AG04450 (cell line): ENCODE data around the gene ALS2. TPM values are rescaled to one million over a fixed set of nuclear protein-coding genes. Genes with fewer than 3 reads are reported as not detected.
A peak's percentile ranks its signal among the peaks of the same experiment; 100 is the strongest.

Experiments
- CTCF ChIA-PET: fragments of 300-600, 350-600 bp; formaldehyde crosslinking; extraction: SDS; loops from one replicate; lab custom pipeline; 2022; ENCODE audit warnings: antibody characterized with exemption, inconsistent platforms; lab: Charles Lee
- POLR2A ChIA-PET: fragments of 350-600 bp; formaldehyde crosslinking; extraction: SDS; loops from one replicate; lab custom pipeline; 2021; ENCODE audit warnings: antibody characterized with exemption, inconsistent platforms; lab: Yijun Ruan, JAX
- DNase-seq: peaks from one replicate; pipeline ENCODE4 v3.0.0-alpha.2; 2011; ENCODE audit warnings: low read depth, low spot score
- H3K27ac ChIP-seq: one replicate; pipeline ENCODE4 v1.5.1; 2012; ENCODE audit warnings: low read depth, low read length, control low read depth
- H3K27me3 ChIP-seq: one replicate; pipeline ENCODE4 v1.6.0; 2012; ENCODE audit warnings: low read length; ENCODE audit not compliant: control insufficient read depth, insufficient read depth
- H3K4me3 ChIP-seq: 2 replicates; pipeline ENCODE4 v1.5.1; 2011; ENCODE audit warnings: mild to moderate bottlenecking, low read depth, low read length, control low read depth
- H3K9me3 ChIP-seq: 2 replicates; pipeline ENCODE4 v1.5.1; 2012; ENCODE audit warnings: low read length; ENCODE audit not compliant: control insufficient read depth, insufficient read depth
- CTCF ChIP-seq: IDR thresholded peaks from 2 replicates; pipeline ENCODE4 v1.5.1; 2011; ENCODE audit warnings: low read depth, low read length, control low read depth, inconsistent platforms
- polyA minus RNA-seq: library from RNA; depleted of rRNA, polyadenylated mRNA; stranded (reverse); fragments of >200 nt; gene quantifications from 2 replicates; pipeline ENCODE4 v1.2.3, GENCODE V29; 2011; rRNA and poly(A)+ RNA removed
- polyA plus RNA-seq: library from polyadenylated mRNA; depleted of rRNA; stranded (reverse); fragments of >200 nt; gene quantifications from 2 replicates; pipeline ENCODE4 v1.2.3, GENCODE V29; 2011; rRNA removed

The ALS2 gene
- polyA plus RNA-seq (21.9 and 23.5 TPM in 2 replicates), polyA minus RNA-seq (39.6 and 40.4 TPM in 2 replicates)

GRCh38 chr2:201780674-201781493 lies at the start of gene ALS2:
TSS of gene ALS2 (minus strand) at chr2:201780933. CDS start at chr2:201768885, 12,048 bp downstream.
- Histone ChIP-seq H3K9me3 (peaks cover 5% of the 10 kb centered on the region; the same call in 1 of the 2 replicates), H3K4me3 (peak within 1 kb of the TSS; percentile 91), H3K27me3 (no peaks in the 10 kb centered on the region), H3K27ac (peak within 1 kb of the TSS; percentile 88)
- TF ChIP-seq CTCF = no peak
- DNase-seq = peak; percentile 98
- ChIA-PET POLR2A (interaction anchor here (0.5 to 1.6 kb wide), 13 partner anchors 8 to 500 kb away, joined by 3 to 9 read pairs (median 4); partner anchors contain the start of gene FZD7), CTCF (interaction anchor here (0.7 to 0.9 kb wide), 2 partner anchors 16 to 277 kb away, joined by 3 read pairs; no protein-coding TSS in a partner anchor)

- DNase-seq = no peak
- CTCF ChIA-PET = interaction anchor here (1.3 kb wide), 1 partner anchor 32 kb away, joined by 5 read pairs; no protein-coding TSS in a partner anchor
- no peak for TF ChIP-seq CTCF
- Histone ChIP-seq H3K4me3 (no peak overlapping the region), H3K27me3 (no peaks in the 10 kb centered on the region), H3K27ac (no peak overlapping the region), H3K9me3 (no peaks in the 10 kb centered on the region)
- POLR2A ChIA-PET = interaction anchor here (0.6 kb wide), 1 partner anchor 377 kb away, joined by 3 read pairs; the partner anchor contains the start of genes STRADB and TRAK2
Observed at GRCh38 chr2:201828220-201828619, 47.5 kb upstream of the ALS2 start.

GRCh38 chr2:201827621-201828020 lies 46.9 kb upstream of the ALS2 start:
- Histone ChIP-seq H3K27me3 (no peaks in the 10 kb centered on the region), H3K27ac (no peak overlapping the region), H3K9me3 (no peaks in the 10 kb centered on the region), H3K4me3 (no peak overlapping the region)
- POLR2A ChIA-PET = interaction anchor here (0.6 kb wide), 1 partner anchor 376 kb away, joined by 3 read pairs; the partner anchor contains the start of genes STRADB and TRAK2
- DNase-seq = no peak
- CTCF ChIA-PET = interaction anchor here (1.3 kb wide), 1 partner anchor 33 kb away, joined by 5 read pairs; no protein-coding TSS in a partner anchor
- no peak for TF ChIP-seq CTCF

GRCh38 chr2:201824212-201824611 lies 43.5 kb upstream of the ALS2 start:
- ChIA-PET POLR2A (no interaction called here), CTCF (interaction anchor here (0.7 to 1.0 kb wide), 3 partner anchors 9 to 211 kb away, joined by 3 read pairs; no protein-coding TSS in a partner anchor)
- H3K27me3 ChIP-seq = no peaks in the 10 kb centered on the region
- TF ChIP-seq CTCF = no peak
- no peak for DNase-seq
- no peaks in the 10 kb centered on the region for H3K9me3 ChIP-seq
- H3K4me3 ChIP-seq = no peak overlapping the region
- H3K27ac ChIP-seq = no peak overlapping the region
